ENCODE measurements around the gene HLA-DPB1. TPM values are rescaled to one million over a fixed set of nuclear protein-coding genes. Genes with fewer than 3 reads are reported as not detected.
A peak's percentile ranks its signal among the peaks of the same experiment; 100 is the strongest.
"Not testable (repeated sequence)": the region's sequence is repeated elsewhere in the genome, so short reads cannot be mapped to it uniquely, and the experiment has no call there.

Gene HLA-DPB1
- total and polyA plus RNA-seq, 9 of the 15 experiments (the other 6 are each of a cell fraction or from before 2014, with no cell fraction given), result 0.07 to 1.2 (median 0.51) TPM

DNA sequence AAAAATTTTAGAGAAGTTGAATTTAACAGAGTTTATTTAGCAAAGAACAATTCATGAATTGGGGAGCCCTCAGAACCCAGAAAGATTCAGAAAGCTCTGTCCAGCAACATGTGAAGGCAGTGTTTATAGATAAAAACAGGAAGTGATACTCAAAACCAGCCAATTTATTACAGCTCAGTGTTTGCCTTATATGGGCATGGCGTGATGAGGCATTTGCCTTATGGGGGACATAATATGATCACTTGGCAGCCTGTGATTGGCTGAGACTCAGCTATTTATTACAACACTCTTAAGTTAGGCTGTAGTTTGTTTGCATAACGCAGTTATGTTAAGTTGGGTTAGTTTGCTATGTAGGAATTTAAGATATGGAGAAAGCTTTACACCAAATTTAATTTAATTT is 13.8 kb upstream of the HLA-DPB1 start (continued):
- TF ChIP-seq RFX1 (IDR thresholded peaks at IDR 0.05), result no peak

DNA sequence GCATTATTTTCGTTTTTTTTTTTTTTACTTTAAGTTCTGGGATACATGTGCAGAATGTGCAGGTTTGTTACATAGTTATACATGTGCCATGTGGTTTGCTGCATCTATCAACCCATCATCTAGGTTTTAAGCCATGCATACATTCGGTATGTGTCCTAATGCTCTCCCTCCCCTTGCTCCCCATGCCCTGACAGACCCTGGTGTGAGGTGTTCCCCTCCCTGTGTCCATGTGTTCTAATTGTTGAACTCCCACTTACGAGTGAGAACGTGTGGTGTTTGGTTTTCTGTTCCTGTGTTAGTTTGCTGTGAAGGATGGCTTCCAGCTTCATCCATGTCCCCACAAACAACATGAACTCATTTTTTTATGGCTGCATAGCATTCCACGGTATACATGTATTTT is 12.4 kb upstream of the HLA-DPB1 start:
- H3K9me1 ChIP-seq (ENCODE audit: control insufficient read depth, insufficient read depth, low read length); H2AFZ ChIP-seq (ENCODE audit: low read depth, low read length); H3K27me3 ChIP-seq (ENCODE audit: control insufficient read depth in 2 of 2, insufficient read depth in 2 of 2, low read length in 2 of 2); H3K27ac ChIP-seq (ENCODE audit: extremely low read depth, low read depth, low read length); H3K4me2 ChIP-seq (ENCODE audit: insufficient read depth, low read length); H3K36me3 ChIP-seq (ENCODE audit: control insufficient read depth, insufficient read depth, low read length); in situ Hi-C loops (cut with MboI); intact Hi-C loops (cut with micrococcal nuclease); H3K9ac ChIP-seq (ENCODE audit: insufficient read depth in 1 of 2, low read depth in 2 of 2, low read length in 2 of 2); ATAC-seq; DNase-seq (ENCODE audit: extremely low read depth in 1 of 4, low spot score in 3 of 4); POLR2A ChIA-PET; H4K20me1 ChIP-seq (replicated peaks; ENCODE audit: control insufficient read depth, insufficient read depth, low read length); H3K9me3 ChIP-seq (replicated peaks; ENCODE audit: control insufficient read depth, insufficient read depth, low read depth, low read length); BruUV-seq (replicated peaks); H3K4me3 ChIP-seq; H3K79me2 ChIP-seq (ENCODE audit: control insufficient read depth, insufficient read depth, low read length); H3K4me1 ChIP-seq (replicated peaks in 1 of 2; ENCODE audit: control insufficient read depth in 2 of 2, insufficient read depth in 2 of 2, low read length in 2 of 2): not testable (repeated sequence)
- 5% methylated on average over 5 of the region's 5 CpGs for WGBS (ENCODE audit: insufficient coverage, low coverage, missing lambda C conversion rate)
- CTCF ChIA-PET (ENCODE audit: low intra/inter-chr PET ratio), result interaction anchor here (0.7 kb wide), 1 partner anchor 481 kb away, joined by 5 read pairs; no protein-coding TSS in a partner anchor
- peak; percentile 32 for FAIRE-seq

DNA sequence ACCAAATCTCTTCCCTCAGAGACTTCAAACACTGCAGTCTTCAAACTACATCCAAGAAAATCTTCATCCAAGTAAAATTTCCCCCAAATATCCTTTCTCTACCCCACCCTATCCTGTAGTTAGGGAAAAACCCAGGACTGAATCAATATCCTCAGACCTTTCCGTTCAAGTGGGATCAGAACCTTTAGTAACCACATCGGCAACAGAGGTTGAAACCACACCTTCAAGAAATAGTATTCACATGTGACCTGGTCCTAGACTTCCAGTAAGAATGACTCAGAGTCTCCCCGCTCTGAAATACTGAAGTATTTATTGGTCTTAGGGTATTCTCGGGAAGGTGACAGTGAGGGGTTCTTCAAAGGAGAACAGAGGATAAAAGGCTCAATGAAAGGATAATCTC is 11.1 kb upstream of the HLA-DPB1 start:
- Histone ChIP-seq H4K20me1 (replicated peaks; ENCODE audit: control insufficient read depth, insufficient read depth, low read length) (no peaks in the 10 kb centered on the region), H3K9me3 (replicated peaks; ENCODE audit: control insufficient read depth, insufficient read depth, low read depth, low read length) (no peaks in the 10 kb centered on the region; the same call in 1 of the 2 replicates), H3K4me2 (ENCODE audit: insufficient read depth, low read length) (no peak overlapping the region), H3K4me3 (no peak overlapping the region), H3K9ac (ENCODE audit: insufficient read depth in 1 of 2, low read depth in 2 of 2, low read length in 2 of 2) (no peak overlapping the region), H3K27me3 (ENCODE audit: control insufficient read depth in 2 of 2, insufficient read depth in 2 of 2, low read length in 2 of 2) (peaks cover 5 to 13% of the 10 kb centered on the region in 2 experiments; a peak in 4 of 5 replicates), H3K79me2 (ENCODE audit: control insufficient read depth, insufficient read depth, low read length) (no peaks in the 10 kb centered on the region), H3K36me3 (ENCODE audit: control insufficient read depth, insufficient read depth, low read length) (no peaks in the 10 kb centered on the region), H3K4me1 (replicated peaks in 1 of 2; ENCODE audit: control insufficient read depth in 2 of 2, insufficient read depth in 2 of 2, low read length in 2 of 2) (no peaks in the 10 kb centered on the region), H3K9me1 (ENCODE audit: control insufficient read depth, insufficient read depth, low read length) (no peaks in the 10 kb centered on the region), H2AFZ (ENCODE audit: low read depth, low read length) (no peak overlapping the region), H3K27ac (ENCODE audit: extremely low read depth, low read depth, low read length) (no peak overlapping the region)
- in situ Hi-C loops (cut with MboI) (no loop called here), intact Hi-C loops (cut with micrococcal nuclease) (no loop called here)
- ChIA-PET POLR2A (interaction anchor here (0.6 to 1.3 kb wide), 4 partner anchors 10 to 202 kb away, joined by 3 to 4 read pairs (median 3); partner anchors contain the start of gene HLA-DPB1), CTCF (ENCODE audit: low intra/inter-chr PET ratio) (no interaction called here)
- ATAC-seq, result no peak
- no TSS peak for BruUV-seq (replicated peaks)
- peak; percentile 49 for FAIRE-seq
- 0% methylated on average over 4 of the region's 4 CpGs for WGBS (ENCODE audit: insufficient coverage, low coverage, missing lambda C conversion rate)
- no peak for DNase-seq (ENCODE audit: extremely low read depth in 1 of 4, low spot score in 3 of 4)
- TF ChIP-seq POLR2AphosphoS2 (IDR thresholded peaks at IDR 0.05; ENCODE audit: low read length), result no peak
- TF ChIP-seq, protein P1, sequence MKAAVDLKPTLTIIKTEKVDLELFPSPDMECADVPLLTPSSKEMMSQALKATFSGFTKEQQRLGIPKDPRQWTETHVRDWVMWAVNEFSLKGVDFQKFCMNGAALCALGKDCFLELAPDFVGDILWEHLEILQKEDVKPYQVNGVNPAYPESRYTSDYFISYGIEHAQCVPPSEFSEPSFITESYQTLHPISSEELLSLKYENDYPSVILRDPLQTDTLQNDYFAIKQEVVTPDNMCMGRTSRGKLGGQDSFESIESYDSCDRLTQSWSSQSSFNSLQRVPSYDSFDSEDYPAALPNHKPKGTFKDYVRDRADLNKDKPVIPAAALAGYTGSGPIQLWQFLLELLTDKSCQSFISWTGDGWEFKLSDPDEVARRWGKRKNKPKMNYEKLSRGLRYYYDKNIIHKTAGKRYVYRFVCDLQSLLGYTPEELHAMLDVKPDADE (conservative IDR thresholded peaks at IDR 0.05; ENCODE audit: control insufficient read depth, low read depth, low read length), result no peak
- TF ChIP-seq ZNF586 (CRISPR knock-in tag; conservative IDR thresholded peaks at IDR 0.05), result no peak
- TF ChIP-seq, protein P2, sequence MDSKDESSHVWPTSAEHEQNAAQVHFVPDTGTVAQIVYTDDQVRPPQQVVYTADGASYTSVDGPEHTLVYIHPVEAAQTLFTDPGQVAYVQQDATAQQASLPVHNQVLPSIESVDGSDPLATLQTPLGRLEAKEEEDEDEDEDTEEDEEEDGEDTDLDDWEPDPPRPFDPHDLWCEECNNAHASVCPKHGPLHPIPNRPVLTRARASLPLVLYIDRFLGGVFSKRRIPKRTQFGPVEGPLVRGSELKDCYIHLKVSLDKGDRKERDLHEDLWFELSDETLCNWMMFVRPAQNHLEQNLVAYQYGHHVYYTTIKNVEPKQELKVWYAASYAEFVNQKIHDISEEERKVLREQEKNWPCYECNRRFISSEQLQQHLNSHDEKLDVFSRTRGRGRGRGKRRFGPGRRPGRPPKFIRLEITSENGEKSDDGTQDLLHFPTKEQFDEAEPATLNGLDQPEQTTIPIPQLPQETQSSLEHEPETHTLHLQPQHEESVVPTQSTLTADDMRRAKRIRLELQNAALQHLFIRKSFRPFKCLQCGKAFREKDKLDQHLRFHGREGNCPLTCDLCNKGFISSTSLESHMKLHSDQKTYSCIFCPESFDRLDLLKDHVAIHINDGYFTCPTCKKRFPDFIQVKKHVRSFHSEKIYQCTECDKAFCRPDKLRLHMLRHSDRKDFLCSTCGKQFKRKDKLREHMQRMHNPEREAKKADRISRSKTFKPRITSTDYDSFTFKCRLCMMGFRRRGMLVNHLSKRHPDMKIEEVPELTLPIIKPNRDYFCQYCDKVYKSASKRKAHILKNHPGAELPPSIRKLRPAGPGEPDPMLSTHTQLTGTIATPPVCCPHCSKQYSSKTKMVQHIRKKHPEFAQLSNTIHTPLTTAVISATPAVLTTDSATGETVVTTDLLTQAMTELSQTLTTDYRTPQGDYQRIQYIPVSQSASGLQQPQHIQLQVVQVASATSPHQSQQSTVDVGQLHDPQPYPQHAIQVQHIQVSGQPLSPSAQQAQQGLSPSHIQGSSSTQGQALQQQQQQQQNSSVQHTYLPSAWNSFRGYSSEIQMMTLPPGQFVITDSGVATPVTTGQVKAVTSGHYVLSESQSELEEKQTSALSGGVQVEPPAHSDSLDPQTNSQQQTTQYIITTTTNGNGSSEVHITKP (IDR thresholded peaks at IDR 0.05; ENCODE audit: partially characterized antibody), result no peak
- TF ChIP-seq RBM25 (IDR thresholded peaks at IDR 0.05; ENCODE audit: low read depth, low read length, severe bottlenecking), result no peak
- TF ChIP-seq, protein P3, sequence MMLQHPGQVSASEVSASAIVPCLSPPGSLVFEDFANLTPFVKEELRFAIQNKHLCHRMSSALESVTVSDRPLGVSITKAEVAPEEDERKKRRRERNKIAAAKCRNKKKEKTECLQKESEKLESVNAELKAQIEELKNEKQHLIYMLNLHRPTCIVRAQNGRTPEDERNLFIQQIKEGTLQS (IDR thresholded peaks at IDR 0.05), result no peak
- TF ChIP-seq, protein P3 (CRISPR knock-in tag; conservative IDR thresholded peaks at IDR 0.05), result no peak

All from K562 (cell line).